C4-2B (cell line): Measurements from ENCODE around the gene RNF115.
"Not testable (repeated sequence)": the region's sequence is repeated elsewhere in the genome, so short reads cannot be mapped to it uniquely, and the experiment has no call there.

Experiments
- H3K27ac ChIP-seq: fragments of 450-650 bp; 2 replicates; pipeline ENCODE4 v1.5.1; 2017
- CTCF ChIP-seq: fragments of 450-650 bp; conservative IDR thresholded peaks from 2 replicates; pipeline ENCODE4 v1.5.1; 2017; ENCODE audit warnings: mild to moderate bottlenecking
- ZFX ChIP-seq: fragments of 450-650 bp; IDR thresholded peaks from 2 replicates; pipeline ENCODE4 v1.6.1; 2017

RNF115 gene

GRCh38 chr1:145773423-145773822 is 50.5 kb downstream of the RNF115 start:
- TF ChIP-seq ZFX (no peak), CTCF (no peak)
- H3K27ac ChIP-seq = no peak overlapping the region

- no peak overlapping the region for H3K27ac ChIP-seq
- TF ChIP-seq CTCF = no peak
Observed at GRCh38 chr1:145771056-145771455, 52.8 kb downstream of the RNF115 start.

- not testable (repeated sequence) for H3K27ac ChIP-seq
Observed at GRCh38 chr1:145768004-145768403, 55.9 kb downstream of the RNF115 start.

GRCh38 chr1:145766926-145767325 is 57.0 kb downstream of the RNF115 start:
- not testable (repeated sequence) for H3K27ac ChIP-seq

- H3K27ac ChIP-seq = not testable (repeated sequence)
Observed at GRCh38 chr1:145765585-145766360, 58.1 kb downstream of the RNF115 start.

- not testable (repeated sequence) for H3K27ac ChIP-seq
Observed at GRCh38 chr1:145765127-145765526, 58.8 kb downstream of the RNF115 start.

- H3K27ac ChIP-seq = not testable (repeated sequence)
Observed at GRCh38 chr1:145764231-145764940, 59.5 kb downstream of the RNF115 start.

- H3K27ac ChIP-seq = not testable (repeated sequence)
Observed at GRCh38 chr1:145762001-145762400, 61.9 kb downstream of the RNF115 start.

- not testable (repeated sequence) for H3K27ac ChIP-seq
Observed at GRCh38 chr1:145761498-145761897, 62.4 kb downstream of the RNF115 start.

- H3K27ac ChIP-seq = not testable (repeated sequence)
Observed at GRCh38 chr1:145760395-145760949, 63.4 kb downstream of the RNF115 start.

- TF ChIP-seq ZFX (no peak), CTCF (no peak)
- no peak overlapping the region for H3K27ac ChIP-seq
Observed at GRCh38 chr1:145759721-145760120, 64.2 kb downstream of the RNF115 start.

GRCh38 chr1:145758575-145758974 is 65.3 kb downstream of the RNF115 start:
- H3K27ac ChIP-seq = no peak overlapping the region
- TF ChIP-seq ZFX (no peak), CTCF (no peak)
